Measurements from ENCODE around the gene IGSF3.
A peak's percentile ranks its signal among the peaks of the same experiment; 100 is the strongest.
"Not testable (repeated sequence)": the region's sequence is repeated elsewhere in the genome, so short reads cannot be mapped to it uniquely, and the experiment has no call there.

The IGSF3 gene

DNA sequence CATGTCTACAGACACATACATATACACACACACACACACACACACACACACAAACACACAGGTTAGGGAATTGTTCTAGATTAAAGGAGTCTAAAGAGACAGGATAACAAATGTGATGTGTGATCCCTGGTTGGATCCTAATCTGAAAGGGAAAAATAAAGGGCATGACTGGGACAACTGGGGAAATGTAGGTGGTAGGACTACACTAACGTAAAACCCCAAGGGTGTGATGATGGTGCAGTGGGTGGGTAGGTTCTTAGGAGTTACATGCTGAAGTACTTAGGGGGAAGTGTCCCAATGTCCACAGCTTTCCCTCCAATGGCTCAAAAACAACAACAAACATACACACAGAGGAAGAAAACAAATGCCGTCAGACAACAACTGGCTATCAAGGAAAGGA lies 68.2 kb downstream of the IGSF3 start:
- DNase-seq (ENCODE audit: low read depth in 3 of 3) = not testable (repeated sequence)

DNA sequence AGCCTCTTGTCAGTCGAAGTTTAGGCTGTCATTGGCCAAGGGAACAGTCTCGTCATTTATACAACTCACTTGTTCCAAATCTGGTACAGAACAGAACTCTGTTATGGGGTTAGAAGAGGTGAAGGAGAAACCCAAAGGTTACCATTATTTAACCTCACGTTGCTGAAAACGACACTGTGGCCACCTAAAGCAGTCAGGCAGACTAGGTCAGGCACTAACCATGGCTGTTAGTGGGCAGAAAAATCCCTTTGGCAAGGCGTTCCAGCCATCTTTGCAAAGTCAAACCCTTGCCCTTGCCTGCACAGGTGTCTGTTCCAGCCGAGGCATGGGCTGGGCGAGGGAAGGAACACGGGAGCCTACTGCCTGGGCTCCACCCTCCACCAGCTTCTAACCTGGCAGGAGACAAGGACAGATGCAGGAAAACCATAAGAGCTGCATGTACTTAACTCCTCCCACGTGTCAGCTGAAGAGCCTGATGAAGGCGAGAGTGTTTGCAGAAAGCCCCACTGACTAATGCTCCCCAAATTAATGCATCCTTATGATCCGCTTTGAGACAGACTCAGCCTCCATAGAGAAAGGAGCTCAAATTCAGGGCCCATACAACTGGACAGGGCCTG lies 69.0 kb downstream of the IGSF3 start:
- not testable (repeated sequence) for DNase-seq (ENCODE audit: low read depth in 3 of 3)

DNA sequence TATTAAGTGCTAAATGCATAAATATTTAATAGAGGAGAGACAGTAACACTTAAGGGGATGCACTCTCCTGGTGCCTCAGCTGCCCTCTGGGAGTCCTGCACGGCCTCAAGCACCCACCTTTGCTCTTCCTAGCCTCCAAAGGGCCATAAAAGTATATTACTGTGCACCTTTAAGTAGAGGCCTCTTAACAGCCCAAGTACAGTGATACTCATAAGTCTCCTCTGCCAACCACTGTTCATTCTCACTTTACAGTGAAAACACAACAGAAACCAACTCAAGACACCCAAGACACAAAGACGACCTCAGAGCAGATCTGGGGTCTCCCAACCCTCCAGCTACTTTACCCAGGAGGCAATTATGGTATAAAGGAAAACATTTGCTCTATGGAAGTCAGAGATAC lies 70.1 kb downstream of the IGSF3 start:
- DNase-seq (ENCODE audit: low read depth in 3 of 3) = not testable (repeated sequence)

DNA sequence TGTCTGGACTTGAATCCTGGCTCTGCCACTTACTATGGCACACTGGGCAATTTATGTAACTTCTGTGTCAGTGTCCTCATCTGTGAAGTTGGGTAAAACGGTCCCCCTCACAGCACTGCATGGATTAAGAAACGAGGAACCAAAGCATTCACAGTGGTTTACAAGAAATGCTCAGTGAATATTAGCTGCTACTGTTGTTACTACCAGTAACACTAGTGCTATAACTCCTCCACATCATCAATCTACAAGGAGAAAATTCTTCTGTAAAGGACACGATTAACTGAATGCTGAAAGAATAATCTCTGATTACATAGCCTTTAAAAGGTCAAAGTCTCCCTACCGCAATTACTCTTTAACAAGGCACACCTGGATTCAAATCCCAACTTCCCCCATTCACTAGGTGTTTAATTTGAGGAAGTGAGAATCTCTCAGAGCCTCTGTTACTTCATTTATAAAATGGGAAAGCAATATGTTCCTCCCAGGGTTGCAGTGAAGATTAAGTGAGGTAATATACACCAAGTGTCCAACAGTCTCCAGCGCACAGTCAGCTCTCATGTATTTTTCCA lies 70.7 kb downstream of the IGSF3 start:
- DNase-seq (ENCODE audit: low read depth in 3 of 3) = not testable (repeated sequence)

DNA sequence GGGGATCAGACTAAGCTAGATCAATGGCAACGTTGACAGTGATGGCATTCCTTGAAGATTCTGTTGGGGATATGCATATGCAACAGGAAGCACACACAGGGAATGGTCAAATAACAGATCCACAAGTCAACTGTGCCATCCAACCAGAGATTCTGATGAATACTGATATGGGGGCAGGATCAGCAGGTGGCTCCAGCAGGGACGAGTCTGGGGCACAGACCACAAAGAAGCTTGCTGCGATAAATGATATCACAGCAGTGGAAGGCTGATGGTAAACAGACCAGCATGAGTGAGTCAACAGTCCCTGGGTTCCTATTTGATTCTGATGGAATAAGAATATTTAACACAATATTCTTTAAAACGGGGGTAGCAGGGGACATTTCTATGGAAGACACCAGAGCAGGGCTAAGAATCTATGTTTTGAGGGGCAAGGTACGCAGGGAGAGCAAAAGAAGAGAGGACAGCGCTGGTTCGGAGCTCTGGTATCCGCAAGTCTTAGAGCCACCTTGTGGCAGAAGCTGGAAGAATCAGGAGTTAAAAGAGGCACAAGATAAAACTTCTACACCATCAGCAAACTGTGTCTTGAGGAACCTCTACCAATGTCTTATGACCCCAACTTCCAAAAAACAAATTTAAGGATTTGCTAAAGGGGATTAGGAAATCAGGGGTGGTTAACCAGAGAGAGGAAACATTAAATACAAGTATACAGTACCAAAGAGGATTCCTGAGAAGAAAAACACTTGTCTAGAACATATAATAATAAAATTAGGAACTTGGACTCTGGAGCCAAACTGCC lies 71.4 kb downstream of the IGSF3 start:
- peak in 2 of 3 donors; percentile 23 to 28 for DNase-seq (ENCODE audit: low read depth in 3 of 3)

DNA sequence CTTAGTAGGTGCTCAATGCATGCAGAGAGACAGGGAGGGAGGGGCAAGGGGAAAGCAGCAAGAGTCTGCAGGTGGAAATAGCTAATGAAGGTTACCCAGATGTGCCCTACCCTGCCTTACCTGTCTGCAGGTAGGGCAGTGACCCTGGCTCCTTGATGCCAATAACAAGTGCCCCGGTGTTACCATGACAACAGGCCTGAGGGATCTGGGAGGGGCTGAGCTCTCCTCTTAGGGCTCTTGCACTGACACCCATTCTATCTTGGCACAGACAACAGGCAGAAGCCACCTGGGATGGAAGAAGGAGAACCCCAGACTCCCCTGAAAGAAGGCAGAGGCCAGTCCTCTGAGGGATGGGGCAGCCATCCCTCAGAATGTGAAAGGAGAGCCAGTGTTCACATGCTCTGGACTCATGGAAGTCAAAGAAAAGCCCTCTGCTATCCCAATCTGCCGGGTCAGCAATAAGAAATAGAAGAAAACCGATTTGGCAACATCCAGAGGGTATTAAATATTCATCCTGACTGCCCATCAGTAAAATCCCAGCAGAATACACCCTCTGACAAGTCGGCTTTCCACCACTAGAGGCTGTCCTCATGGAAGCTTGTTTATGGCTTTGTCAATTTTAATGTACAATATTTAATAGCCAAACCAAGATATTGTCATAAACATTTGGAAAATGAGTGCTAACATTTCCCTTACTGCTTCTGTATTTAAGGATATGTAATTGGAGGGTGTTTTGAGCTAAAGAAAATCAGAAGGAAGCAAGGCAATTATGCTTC lies 72.3 kb downstream of the IGSF3 start:
- DNase-seq (ENCODE audit: low read depth in 3 of 3) = not testable (repeated sequence)

DNA sequence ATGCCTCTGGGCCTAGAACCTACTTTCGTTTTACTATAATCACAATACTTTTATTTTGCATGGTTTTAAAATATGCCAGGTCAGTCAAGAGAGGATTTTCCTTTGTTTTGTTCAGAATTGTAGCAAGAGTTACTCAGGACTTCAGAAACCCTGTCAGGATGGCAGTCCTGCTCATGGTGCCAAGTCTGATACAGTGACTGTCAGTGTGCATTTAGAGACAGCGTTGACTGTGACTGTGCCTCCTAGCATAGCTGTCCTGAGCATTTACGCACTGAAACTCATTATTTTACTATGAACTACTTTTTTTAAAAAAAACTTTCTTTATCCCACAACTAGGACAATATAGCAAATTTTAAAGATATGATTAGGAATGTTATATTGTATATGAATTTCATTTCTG lies 73.6 kb downstream of the IGSF3 start:
- DNase-seq (ENCODE audit: low read depth in 3 of 3) = not testable (repeated sequence)

DNA sequence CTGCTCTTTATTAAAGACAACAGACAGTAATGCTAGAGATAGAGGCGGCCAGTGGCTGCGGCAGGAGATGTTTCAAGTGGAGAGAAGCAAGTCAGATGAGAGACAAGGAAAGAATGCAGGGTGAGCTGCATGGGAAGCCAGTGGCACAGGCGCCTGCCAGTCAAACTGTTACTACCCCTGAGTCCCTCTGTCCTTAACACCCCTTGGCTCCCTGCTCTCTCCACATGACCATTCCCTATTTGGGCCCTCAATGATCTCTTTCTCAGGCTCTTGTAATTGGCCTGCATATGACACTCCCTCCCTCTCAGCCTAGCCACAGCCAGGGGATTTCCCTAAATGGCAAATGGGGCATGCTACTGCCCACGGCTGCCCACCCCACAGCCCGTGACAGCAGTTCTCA lies 74.1 kb downstream of the IGSF3 start:
- not testable (repeated sequence) for DNase-seq (ENCODE audit: low read depth in 3 of 3)

DNA sequence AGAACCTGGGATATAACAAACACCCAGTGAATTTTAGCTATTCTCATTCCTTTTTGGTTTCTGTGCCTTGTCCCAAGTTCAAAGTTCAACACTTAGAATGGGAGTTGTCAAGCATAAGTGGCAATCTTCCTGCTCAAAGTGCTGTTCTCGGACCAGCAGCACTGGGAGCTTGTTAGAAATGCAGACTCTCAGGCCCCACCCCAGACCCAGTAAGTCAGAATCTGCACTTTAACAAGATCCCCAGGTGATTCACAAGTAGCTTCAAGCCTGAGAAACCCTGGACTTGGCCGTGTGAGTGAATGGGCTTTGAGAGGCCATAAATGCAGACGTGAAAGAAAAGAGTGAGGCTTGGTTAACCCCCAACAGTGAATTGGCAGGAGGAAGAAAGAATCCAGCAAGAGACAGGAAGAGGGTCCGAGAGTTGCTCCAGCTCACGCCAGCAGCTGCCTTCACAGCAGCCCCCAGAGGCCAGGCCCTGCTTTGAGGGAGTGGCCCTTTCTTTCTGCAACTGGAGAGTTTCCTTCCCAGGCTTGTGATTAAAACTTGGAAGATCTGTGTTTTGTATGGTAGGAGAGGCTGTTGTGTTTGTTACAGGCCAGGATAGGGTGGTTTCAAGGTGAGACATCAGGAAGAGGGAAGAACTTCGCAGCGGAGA lies 75.5 kb downstream of the IGSF3 start:
- DNase-seq (ENCODE audit: low read depth in 3 of 3) = not testable (repeated sequence)

DNA sequence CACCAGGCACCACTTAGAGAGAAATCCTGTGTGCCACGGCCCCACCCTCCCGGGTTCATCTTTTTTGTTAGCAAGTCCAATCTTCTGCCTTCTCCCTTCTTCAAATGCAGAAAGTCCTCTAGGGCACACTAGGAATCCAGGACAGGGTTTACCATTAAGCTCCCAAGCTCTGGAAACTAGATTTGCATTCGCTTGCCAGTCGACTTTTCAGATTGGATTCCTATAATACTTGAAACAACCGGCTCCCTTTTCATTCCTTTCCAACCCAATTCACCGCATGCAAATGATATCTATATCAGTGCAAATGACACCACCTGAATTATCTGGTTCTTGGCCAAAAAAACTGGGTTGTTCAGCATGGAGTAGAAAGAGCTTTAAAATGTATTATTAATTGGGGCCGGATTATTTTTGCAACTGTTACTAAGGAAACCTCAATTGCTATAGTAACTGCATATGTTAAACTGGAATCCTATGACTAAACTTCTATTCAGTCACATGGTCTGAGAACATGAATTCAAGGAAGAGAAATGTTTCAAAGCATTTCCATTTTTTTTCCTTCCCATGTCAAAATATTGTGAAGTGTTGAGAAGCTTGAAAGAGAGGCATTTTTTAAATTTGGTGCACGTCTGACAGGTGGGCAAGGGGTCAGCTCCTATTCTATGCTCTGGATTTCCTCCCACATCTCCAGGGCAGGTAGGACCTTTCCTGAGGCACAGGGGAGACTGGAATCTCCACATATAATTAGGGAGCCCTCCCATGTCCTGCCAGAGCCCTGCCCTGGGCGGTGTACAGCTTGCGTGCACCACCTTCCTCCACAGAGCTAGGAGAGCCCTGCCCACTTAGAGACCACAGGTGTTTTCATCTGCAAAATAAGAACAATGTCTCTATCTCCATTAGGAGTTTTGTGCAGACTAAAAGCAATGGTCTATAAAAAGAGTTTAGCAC lies 76.3 kb downstream of the IGSF3 start:
- not testable (repeated sequence) for DNase-seq (ENCODE audit: low read depth in 3 of 3)

DNA sequence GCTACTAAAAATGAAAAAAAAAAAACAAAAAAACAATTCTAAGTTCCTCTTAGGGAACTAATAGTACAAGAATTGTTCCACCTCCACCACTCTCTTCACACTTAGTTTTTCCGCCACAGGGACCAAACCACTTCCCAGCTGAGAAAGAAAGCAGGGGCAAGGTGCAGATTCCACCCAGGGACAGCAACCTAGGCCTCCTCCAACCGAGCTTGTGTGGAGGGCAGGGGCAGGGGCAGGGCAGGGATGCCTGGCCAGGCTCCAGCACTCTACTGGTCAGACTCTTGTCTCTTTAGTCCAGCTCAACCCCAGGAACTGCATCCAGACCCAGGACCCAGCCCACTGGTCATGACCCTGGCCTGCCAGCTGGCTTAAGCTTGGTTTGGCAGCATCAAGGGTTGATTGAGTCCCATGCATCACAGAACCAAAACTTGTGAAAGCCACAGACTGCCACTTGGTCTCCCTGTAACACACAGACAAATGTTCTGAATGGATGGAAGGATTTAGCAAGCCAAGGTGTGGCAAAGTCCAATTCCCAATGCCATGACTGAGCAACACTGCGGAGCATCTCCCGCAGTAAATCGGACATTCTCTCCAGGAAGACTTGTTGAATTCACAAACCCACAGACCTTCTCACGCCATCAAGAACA lies 77.1 kb downstream of the IGSF3 start:
- not testable (repeated sequence) for DNase-seq (ENCODE audit: low read depth in 3 of 3)

DNA sequence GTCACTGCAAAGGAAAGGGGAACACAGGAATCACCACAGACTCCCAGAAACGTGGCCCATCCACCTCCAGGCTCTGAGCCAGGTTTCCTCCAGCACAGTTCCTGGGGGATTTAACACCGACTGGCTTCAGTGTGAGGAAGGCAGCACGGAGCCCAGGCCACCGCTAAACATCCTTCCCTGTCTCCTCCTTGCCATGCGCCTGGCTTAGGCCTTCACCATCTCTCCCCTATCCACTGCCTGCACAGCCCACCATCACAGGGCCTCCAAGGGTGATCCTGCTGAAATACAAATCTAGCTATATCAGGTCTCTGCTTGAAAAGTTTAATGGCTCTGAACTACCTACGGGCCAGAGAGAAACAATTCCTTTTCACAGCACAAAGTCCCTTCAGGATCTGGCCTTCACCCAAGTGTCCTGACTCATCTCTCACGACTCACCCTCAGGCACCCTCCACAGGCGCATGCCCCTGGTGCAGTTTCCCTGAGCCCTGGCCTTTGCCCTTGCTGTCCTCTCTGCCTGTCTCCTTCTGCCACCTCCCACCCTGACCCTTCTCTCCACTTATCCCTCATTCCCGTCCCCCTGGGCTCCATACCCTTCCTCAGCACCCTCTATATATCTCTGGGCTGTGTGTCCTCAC lies 78.3 kb downstream of the IGSF3 start:
- DNase-seq (ENCODE audit: low read depth in 3 of 3) = not testable (repeated sequence)

DNA sequence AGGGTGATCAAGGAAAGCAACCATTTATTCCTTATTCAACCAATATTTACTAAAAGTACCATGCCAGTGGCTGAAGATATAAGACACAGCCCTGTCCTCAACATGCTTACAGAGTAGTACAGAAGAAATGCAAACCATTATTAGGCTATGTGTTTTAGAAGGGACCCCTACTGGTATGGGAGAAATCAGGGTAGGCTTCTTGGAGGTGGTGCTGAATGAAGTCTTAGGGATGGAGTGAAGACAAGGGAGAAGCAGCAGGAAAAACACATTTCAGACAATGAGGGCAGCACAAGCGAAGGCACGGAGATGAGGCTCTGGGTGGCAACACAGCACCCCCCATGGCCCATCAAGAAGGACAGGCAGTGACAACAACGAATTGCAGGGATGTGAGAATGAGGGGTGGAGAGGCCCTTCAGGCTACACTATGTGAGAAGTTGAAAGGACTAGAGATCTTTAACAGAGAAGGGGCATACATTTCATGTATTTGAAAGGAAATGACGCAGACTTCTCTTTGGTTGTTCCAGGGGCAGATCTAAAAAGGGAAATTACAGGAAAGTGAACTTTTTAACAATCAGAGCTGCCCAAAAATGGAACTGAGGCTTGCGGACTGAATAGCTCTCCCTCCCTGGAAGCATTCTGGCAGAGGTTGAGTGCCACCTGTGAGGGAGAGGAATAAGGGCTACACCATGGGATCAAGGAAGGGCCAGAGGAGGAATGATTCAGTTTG lies 79.9 kb downstream of the IGSF3 start:
- DNase-seq (ENCODE audit: low read depth in 3 of 3) = no peak

DNA sequence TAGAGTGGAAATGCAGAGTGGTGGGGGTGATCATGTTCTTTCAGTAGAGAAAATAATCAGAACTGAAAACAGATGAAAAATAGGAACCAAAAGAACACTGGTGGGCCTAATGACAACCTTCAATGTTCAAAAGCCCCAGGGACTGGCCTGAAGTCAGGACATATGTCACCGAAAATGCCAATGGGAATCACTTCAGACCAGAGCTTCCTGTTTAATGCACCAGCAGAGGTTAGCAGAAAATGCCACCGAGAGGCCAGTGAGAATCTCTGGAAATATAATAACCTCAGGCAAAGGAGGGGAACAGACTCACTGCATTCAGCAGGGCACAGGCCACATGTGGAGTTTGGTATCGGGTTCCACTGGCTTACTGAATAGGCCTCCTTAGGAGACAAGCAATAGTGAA lies 80.8 kb downstream of the IGSF3 start:
- DNase-seq (ENCODE audit: low read depth in 3 of 3) = no peak

DNA sequence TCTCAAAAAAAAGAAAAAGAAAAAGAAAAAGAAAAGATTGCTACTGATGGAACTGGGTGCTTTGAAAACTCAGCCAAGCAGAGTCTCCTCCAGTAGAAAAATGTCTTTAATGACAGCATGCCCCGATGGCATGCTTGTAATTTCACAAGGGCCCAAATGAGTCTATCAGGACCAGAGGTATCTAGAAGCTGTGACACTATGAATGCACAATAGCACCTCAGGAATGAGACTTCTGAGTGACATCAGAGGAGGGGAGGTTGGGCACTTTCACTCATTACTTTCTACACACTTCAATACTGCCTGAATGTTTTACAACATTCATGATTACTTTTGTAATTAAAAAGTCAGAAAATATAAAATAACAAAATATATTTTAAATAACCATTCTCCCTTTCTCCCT lies 81.6 kb downstream of the IGSF3 start:
- no peak for DNase-seq (ENCODE audit: low read depth in 3 of 3)

DNA sequence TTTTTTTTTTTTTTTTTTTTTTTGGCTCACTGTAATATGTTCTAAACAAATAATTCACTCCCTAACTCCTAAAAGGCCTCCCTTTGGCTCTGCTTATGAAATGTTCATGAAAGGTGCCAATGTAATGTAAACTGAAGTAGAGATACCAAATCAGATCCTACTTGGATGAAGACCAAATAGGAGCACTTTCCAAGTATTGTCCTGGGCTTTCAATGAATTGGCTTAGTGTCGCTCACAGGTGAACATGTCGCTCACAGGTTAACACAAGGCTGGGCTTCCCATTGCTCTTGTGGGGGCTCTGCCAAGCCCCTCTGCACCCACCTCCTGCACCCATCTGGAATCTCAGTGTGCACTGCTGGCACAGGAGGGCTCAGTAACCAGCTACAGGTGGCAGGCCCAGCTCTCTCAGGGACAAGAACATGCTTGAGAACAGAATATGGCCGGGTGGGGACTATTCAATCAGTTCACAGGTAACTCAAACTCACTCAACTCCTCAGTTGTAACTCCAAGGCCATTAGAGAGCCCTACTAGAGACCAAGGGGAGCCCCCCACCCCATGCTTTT lies 86.1 kb downstream of the IGSF3 start:
- no peak for DNase-seq (ENCODE audit: low read depth in 3 of 3)

DNA sequence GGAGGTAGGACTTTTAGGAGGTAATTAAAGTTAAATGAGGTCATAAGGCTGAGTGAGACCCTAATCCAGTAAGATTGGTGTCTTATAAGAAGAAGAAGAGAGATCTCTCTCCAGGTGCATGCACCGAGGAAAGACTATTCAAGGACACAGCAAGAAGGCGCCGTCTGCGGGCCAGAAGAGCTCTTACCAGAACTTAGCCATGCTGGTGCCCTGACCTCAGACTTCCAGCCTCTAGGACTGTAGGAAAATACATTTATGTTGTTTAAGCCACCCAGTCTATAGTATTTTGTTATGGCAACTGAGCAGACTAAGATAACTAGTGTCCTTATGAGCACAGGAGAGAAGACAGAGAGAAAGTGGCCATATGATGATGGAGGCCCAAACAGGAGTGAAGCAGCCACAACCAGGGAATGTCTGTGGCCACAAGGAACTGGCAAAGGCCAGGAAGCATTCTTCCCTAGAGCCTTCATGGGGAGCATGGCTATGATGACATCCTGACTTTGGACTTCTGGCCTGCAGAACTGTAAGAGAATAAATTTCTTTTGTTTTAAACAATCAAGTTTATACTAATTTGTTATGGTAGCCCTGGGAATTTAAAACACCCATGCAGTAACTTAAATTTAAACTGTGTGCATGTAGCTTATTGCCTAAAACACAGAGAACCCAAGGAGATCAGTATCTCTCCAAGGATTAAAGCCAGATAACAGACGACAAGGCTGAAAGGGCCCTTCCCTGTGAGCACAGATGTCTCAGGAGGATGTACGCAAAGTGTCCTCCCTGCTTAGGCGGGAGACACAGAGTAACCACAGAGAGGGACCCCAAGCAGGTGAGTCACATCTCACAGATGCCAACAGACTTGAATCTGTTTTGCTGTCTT lies 86.8 kb downstream of the IGSF3 start:
- no peak for DNase-seq (ENCODE audit: low read depth in 3 of 3)

Measured in stimulated activated CD4-positive, alpha-beta T cell treated with anti-CD3 and anti-CD28 coated beads, TNF-alpha, amount 100 ng/mL, for 48 hours (primary cell).